GM23248 (cell line): Measurements from ENCODE around the gene SLC12A4. TPM values are rescaled to one million over a fixed set of nuclear protein-coding genes. Genes with fewer than 3 reads are reported as not detected.
"Not testable (repeated sequence)": the region's sequence is repeated elsewhere in the genome, so short reads cannot be mapped to it uniquely, and the experiment has no call there.

Source experiments
- DNase-seq: peaks from one replicate; pipeline ENCODE4 v3.0.0-alpha.2; 2015
- H2AFZ ChIP-seq: fragments of 200-600 bp; sonication (generic); 2 replicates; pipeline ENCODE4 v1.6.1; 2016; ENCODE audit warnings: antibody characterized with exemption
- H3F3A ChIP-seq: fragments of 200-600 bp; sonication (generic); 2 replicates; pipeline ENCODE4 v1.6.1; 2016; ENCODE audit warnings: mild to moderate bottlenecking, antibody characterized with exemption, mixed run types; ENCODE audit not compliant: insufficient read depth
- H3K27ac ChIP-seq: fragments of 200-600 bp; sonication (generic); 2 replicates; pipeline ENCODE4 v1.5.1; 2016; ENCODE audit warnings: mild to moderate bottlenecking
- H3K27me3 ChIP-seq: fragments of 200-600 bp; sonication (generic); replicated peaks from 2 replicates; pipeline ENCODE4 v1.6.1; 2016; ENCODE audit warnings: mild to moderate bottlenecking; ENCODE audit not compliant: insufficient read depth
- H3K36me3 ChIP-seq: fragments of 200-600 bp; sonication (generic); 2 replicates; pipeline ENCODE4 v1.6.1; 2016; ENCODE audit warnings: low read depth, mild to moderate bottlenecking
- H3K4me1 ChIP-seq: fragments of 200-600 bp; sonication (generic); 2 replicates; pipeline ENCODE4 v1.6.1; 2016; ENCODE audit warnings: mild to moderate bottlenecking; ENCODE audit not compliant: insufficient read depth
- H3K4me2 ChIP-seq: fragments of 200-600 bp; sonication (generic); one replicate; pipeline ENCODE4 v1.6.1; 2016; ENCODE audit warnings: mild to moderate bottlenecking; ENCODE audit not compliant: unreplicated experiment
- H3K4me3 ChIP-seq: fragments of 200-600 bp; sonication (generic); 2 replicates; pipeline ENCODE4 v1.5.1; 2016; ENCODE audit warnings: mild to moderate bottlenecking
- H3K79me2 ChIP-seq: fragments of 200-600 bp; sonication (generic); 2 replicates; pipeline ENCODE4 v1.6.1; 2016; ENCODE audit warnings: mild to moderate bottlenecking; ENCODE audit not compliant: insufficient read depth
- H3K9ac ChIP-seq: fragments of 200-600 bp; sonication (generic); 2 replicates; pipeline ENCODE4 v1.6.1; 2016; ENCODE audit warnings: mild to moderate bottlenecking
- H3K9me2 ChIP-seq: fragments of 200-600 bp; sonication (generic); 2 replicates; pipeline ENCODE4 v1.6.1; 2016; ENCODE audit warnings: mixed run types, mild to moderate bottlenecking, moderate library complexity; ENCODE audit not compliant: insufficient read depth
- H3K9me3 ChIP-seq: fragments of 200-600 bp; sonication (generic); one replicate; pipeline ENCODE4 v1.6.1; 2017; ENCODE audit warnings: low read depth
- H4K20me1 ChIP-seq: fragments of 200-600 bp; sonication (generic); 2 replicates; pipeline ENCODE4 v1.6.0; 2016; ENCODE audit not compliant: insufficient read depth
- EZH2 ChIP-seq: fragments of 200-600 bp; sonication (generic); IDR thresholded peaks from 2 replicates; pipeline ENCODE4 v1.6.1; 2018; ENCODE audit warnings: antibody characterized with exemption, mild to moderate bottlenecking; ENCODE audit not compliant: insufficient read depth, poor library complexity, severe bottlenecking
- EZH2phosphoT487 ChIP-seq: fragments of 200-600 bp; sonication (generic); IDR thresholded peaks from 2 replicates; pipeline ENCODE4 v1.6.1; 2018; ENCODE audit warnings: antibody characterized with exemption, moderate library complexity, mild to moderate bottlenecking, low read depth; ENCODE audit not compliant: insufficient read depth
- WGBS, 2 experiments: methylation state at CpG; one replicate each; pipeline ENCODE4 v1.1.6; 2015 to 2017; ENCODE audit warnings: low lambda C conversion rate in 2 of 2, low coverage in 1 of 2; ENCODE audit errors: missing lambda C conversion rate in 2 of 2; 5-methylcytosine and 5-hydroxymethylcytosine counted together
- in situ Hi-C: fragments of 300-500 bp; cut with MboI; formaldehyde crosslinking; loops from 2 replicates; pipeline ENCODE4 v1.15.0; 2020
- polyA plus RNA-seq: library from polyadenylated mRNA; unstranded; fragments of >200 nt; fragmentation: Nextera tagmentation; extraction: Ambion mirVana; gene quantifications from 2 replicates; pipeline ENCODE4 v1.2.1, GENCODE V29; 2016
- total RNA-seq: library from RNA; depleted of rRNA; stranded (reverse); fragments of >200 nt; shearing (Covaris generic); gene quantifications from 2 replicates; pipeline ENCODE4 v1.2.3, GENCODE V29; 2014; rRNA removed

SLC12A4 gene
- total RNA-seq (93.2 and 101 TPM in 2 replicates), polyA plus RNA-seq (57.5 and 63.0 TPM in 2 replicates)

GRCh38 chr16:67968400-67969253 is at the start of gene SLC12A4:
TSS of gene SLC12A4 (minus strand) at chr16:67968637. CDS start at chr16:67968553, 84 bp downstream.
- Histone ChIP-seq H3K79me2 (peaks cover 44% of the 10 kb centered on the region), H3K27me3 (no peaks in the 10 kb centered on the region), H3K9me3 (no peaks in the 10 kb centered on the region), H3K4me3 (peak within 1 kb of the TSS; percentile 94), H2AFZ (peak within 1 kb of the TSS; percentile 86), H3K36me3 (no peaks in the 10 kb centered on the region), H3F3A (peaks cover 4% of the 10 kb centered on the region; the same call in 1 of the 2 replicates), H3K4me2 (peak within 1 kb of the TSS; percentile 99), H3K4me1 (peaks cover 18% of the 10 kb centered on the region), H3K27ac (peak within 1 kb of the TSS; percentile 80), H4K20me1 (0 out of 2 replicates have a peak, but pooled peaks cover 3% of the 10 kb centered on the region), H3K9ac (peak within 1 kb of the TSS; percentile 98), H3K9me2 (no peaks in the 10 kb centered on the region)
- peak; percentile 88 for DNase-seq
- TF ChIP-seq EZH2 (no peak), EZH2phosphoT487 (no peak)
- 1% methylated on average over 21 to 34 of the region's 78 CpGs for WGBS, 2 experiments
- in situ Hi-C loops = no loop called here

- Histone ChIP-seq H3K4me3 (no peak within 1 kb of the TSS), H3K27ac (no peak within 1 kb of the TSS), H4K20me1 (no peaks in the 10 kb centered on the region), H3K4me2 (no peak within 1 kb of the TSS), H2AFZ (no peak within 1 kb of the TSS), H3K9me3 (no peaks in the 10 kb centered on the region), H3K79me2 (no peaks in the 10 kb centered on the region), H3K9me2 (no peaks in the 10 kb centered on the region), H3K4me1 (no peaks in the 10 kb centered on the region), H3F3A (no peaks in the 10 kb centered on the region), H3K36me3 (no peaks in the 10 kb centered on the region), H3K27me3 (no peaks in the 10 kb centered on the region), H3K9ac (no peak within 1 kb of the TSS)
- in situ Hi-C loops = no loop called here
- WGBS, 2 experiments = 70 to 75% methylated on average over 5 of the region's 5 CpGs
- TF ChIP-seq EZH2 = no peak
- TF ChIP-seq EZH2phosphoT487 = no peak
- DNase-seq = no peak
Measured at GRCh38 chr16:68015681-68016080, 47.2 kb upstream of the SLC12A4 start, which contains the start of gene DPEP2NB. TSS of gene DPEP2NB (minus strand) at chr16:68015911. CDS start at chr16:68015770, 141 bp downstream.

GRCh38 chr16:68013440-68013839 is 45.0 kb upstream of the SLC12A4 start:
- H3K27me3 ChIP-seq = no peaks in the 10 kb centered on the region
- no peaks in the 10 kb centered on the region for H4K20me1 ChIP-seq
- 68 to 84% methylated on average over 1 of the region's 1 CpG for WGBS, 2 experiments
- in situ Hi-C loops = no loop called here
- no peaks in the 10 kb centered on the region for H3K9me2 ChIP-seq
- no peaks in the 10 kb centered on the region for H3K4me1 ChIP-seq
- H2AFZ ChIP-seq = no peak overlapping the region
- H3K4me2 ChIP-seq = no peak overlapping the region
- H3K4me3 ChIP-seq = no peak overlapping the region
- H3K36me3 ChIP-seq = no peaks in the 10 kb centered on the region
- H3K9ac ChIP-seq = no peak overlapping the region
- TF ChIP-seq EZH2phosphoT487 = no peak
- no peak for TF ChIP-seq EZH2
- H3K27ac ChIP-seq = no peak overlapping the region
- no peaks in the 10 kb centered on the region for H3K79me2 ChIP-seq
- DNase-seq = no peak
- no peaks in the 10 kb centered on the region for H3K9me3 ChIP-seq
- H3F3A ChIP-seq = no peaks in the 10 kb centered on the region

- H3K9me3 ChIP-seq, H3K36me3 ChIP-seq, H3K4me3 ChIP-seq, H4K20me1 ChIP-seq, H3K79me2 ChIP-seq, H3K9me2 ChIP-seq, in situ Hi-C loops, H3K4me1 ChIP-seq, H3K9ac ChIP-seq, H3K27ac ChIP-seq, DNase-seq, H3K4me2 ChIP-seq, H2AFZ ChIP-seq, H3F3A ChIP-seq, H3K27me3 ChIP-seq: not testable (repeated sequence)
- 72 to 75% methylated on average over 4 of the region's 4 CpGs for WGBS, 2 experiments
Measured at GRCh38 chr16:68009872-68010271, 41.4 kb upstream of the SLC12A4 start.
